Chondrocyte (in vitro differentiated cells): ENCODE data around the gene DUSP18. TPM values are rescaled to one million over a fixed set of nuclear protein-coding genes. Genes with fewer than 3 reads are reported as not detected.

Experiments used
- DNase-seq: peaks from one replicate; pipeline ENCODE4 v3.0.0; 2021; ENCODE audit warnings: mixed read lengths, low spot score
- H3K27ac Mint-ChIP-seq: one replicate; pipeline ENCODE4 v1.8.0; 2021; ENCODE audit warnings: mild to moderate bottlenecking, moderate library complexity, mixed read lengths; ENCODE audit not compliant: unreplicated experiment
- H3K27me3 Mint-ChIP-seq: 2 replicates; pipeline ENCODE4 v1.8.0; 2021; ENCODE audit warnings: low read depth, mixed read lengths
- H3K36me3 Mint-ChIP-seq: 2 replicates; pipeline ENCODE4 v1.8.0; 2021; ENCODE audit warnings: low read depth, mixed read lengths
- H3K4me1 Mint-ChIP-seq: 2 replicates; pipeline ENCODE4 v1.8.0; 2021; ENCODE audit warnings: low read depth, mild to moderate bottlenecking, mixed read lengths
- H3K4me3 Mint-ChIP-seq: one replicate; pipeline ENCODE4 v1.8.0; 2021; ENCODE audit warnings: mild to moderate bottlenecking, moderate library complexity, mixed read lengths; ENCODE audit not compliant: unreplicated experiment
- H3K9me3 Mint-ChIP-seq: 2 replicates; pipeline ENCODE4 v1.8.0; 2021; ENCODE audit warnings: low read depth, mixed read lengths
- CTCF ChIP-seq: fragments of 200-600 bp; sonication (generic); IDR thresholded peaks from 2 replicates; pipeline ENCODE4 v1.5.0; 2021; ENCODE audit warnings: antibody characterized with exemption, mild to moderate bottlenecking, moderate library complexity
- total RNA-seq: library from RNA; stranded (reverse); gene quantifications from 3 replicates; pipeline ENCODE4 v1.2.1, GENCODE V29; 2021

Gene DUSP18
- total RNA-seq, 1 donor from 2014 or later = 9.0 TPM

- Mint-ChIP-seq H3K9me3 (no peaks in the 10 kb centered on the region), H3K4me1 (no peaks in the 10 kb centered on the region), H3K27me3 (peaks cover 12% of the 10 kb centered on the region), H3K36me3 (no peaks in the 10 kb centered on the region), H3K4me3 (no peak overlapping the region), H3K27ac (no peak overlapping the region)
- TF ChIP-seq CTCF = no peak
- no peak for DNase-seq
Measured at GRCh38 chr22:30675436-30675835, 7.8 kb upstream of the DUSP18 start.

GRCh38 chr22:30674482-30674881 lies 6.8 kb upstream of the DUSP18 start:
- TF ChIP-seq CTCF = no peak
- H3K4me1 Mint-ChIP-seq = no peaks in the 10 kb centered on the region
- DNase-seq = no peak
- no peak overlapping the region for H3K27ac Mint-ChIP-seq
- peaks cover 12% of the 10 kb centered on the region for H3K27me3 Mint-ChIP-seq
- no peak overlapping the region for H3K4me3 Mint-ChIP-seq
- no peaks in the 10 kb centered on the region for H3K36me3 Mint-ChIP-seq
- H3K9me3 Mint-ChIP-seq = no peaks in the 10 kb centered on the region

GRCh38 chr22:30673136-30673535 lies 5.5 kb upstream of the DUSP18 start:
- Mint-ChIP-seq H3K4me1 (peaks cover 6% of the 10 kb centered on the region), H3K4me3 (no peak overlapping the region), H3K27me3 (peaks cover 8% of the 10 kb centered on the region), H3K36me3 (no peaks in the 10 kb centered on the region), H3K27ac (no peak overlapping the region), H3K9me3 (no peaks in the 10 kb centered on the region)
- TF ChIP-seq CTCF = no peak
- DNase-seq = no peak

- peaks cover 14% of the 10 kb centered on the region for H3K4me1 Mint-ChIP-seq
- H3K4me3 Mint-ChIP-seq = no peak overlapping the region
- TF ChIP-seq CTCF = no peak
- DNase-seq = no peak
- no peaks in the 10 kb centered on the region for H3K9me3 Mint-ChIP-seq
- no peak overlapping the region for H3K27ac Mint-ChIP-seq
- no peaks in the 10 kb centered on the region for H3K36me3 Mint-ChIP-seq
- H3K27me3 Mint-ChIP-seq = no peaks in the 10 kb centered on the region
Measured at GRCh38 chr22:30671071-30671470, 3.4 kb upstream of the DUSP18 start.

- Mint-ChIP-seq H3K27ac (peak overlapping the region; percentile 84), H3K9me3 (no peaks in the 10 kb centered on the region), H3K36me3 (peaks cover 2% of the 10 kb centered on the region), H3K27me3 (no peaks in the 10 kb centered on the region), H3K4me1 (peaks cover 14% of the 10 kb centered on the region), H3K4me3 (peak overlapping the region; percentile 98)
- TF ChIP-seq CTCF = no peak
- DNase-seq = no peak
Measured at GRCh38 chr22:30668386-30668710, 673 bp upstream of the DUSP18 start.
